Hepatocyte (in vitro differentiated cells): Measurements from ENCODE around the gene OR8B4.

Source experiments
- CTCF ChIP-seq: fragments of 200-600 bp; sonication (generic); IDR thresholded peaks from 2 replicates; pipeline ENCODE4 v1.5.1; 2016; ENCODE audit warnings: antibody characterized with exemption, mild to moderate bottlenecking; ENCODE audit not compliant: poor library complexity
- EZH2 ChIP-seq: fragments of 200-600 bp; sonication (generic); IDR thresholded peaks from 2 replicates; pipeline ENCODE4 v1.6.1; 2016; ENCODE audit warnings: antibody characterized with exemption, mild to moderate bottlenecking, borderline replicate concordance

- TF ChIP-seq CTCF, result no peak
- TF ChIP-seq EZH2, result no peak
These were observed 48.8 kb upstream of the OR8B4 start for GRCh38 chr11:124473476-124473875.
